SK-N-SH treated with all-trans-retinoic acid at 6 μM for 48 hours (cell line): ENCODE data around the gene ASB7.

Experiments used
- OSR1 ChIP-seq: fragments of 250-450 bp; sonication (Bioruptor Pico); IDR thresholded peaks from 2 replicates; pipeline ENCODE4 v1.8.0; 2022; ENCODE audit warnings: moderate library complexity, mild to moderate bottlenecking, inconsistent platforms
- RARB ChIP-seq: fragments of 250-450 bp; sonication (Bioruptor Pico); IDR thresholded peaks from 2 replicates; pipeline ENCODE4 v1.8.0; 2021; ENCODE audit warnings: mild to moderate bottlenecking, moderate library complexity

GRCh38 chr15:100614336-100614735 lies 11.9 kb downstream of the ASB7 start:
- TF ChIP-seq RARB: no peak
- no peak for TF ChIP-seq OSR1 (CRISPR knock-in tag)
